Fibroblast of lung (primary cell): Measurements from ENCODE around the gene TNRC18. TPM values are rescaled to one million over a fixed set of nuclear protein-coding genes. Genes with fewer than 3 reads are reported as not detected.

Experiments used
- DNase-seq, 2 donors: peaks; one replicate each; pipeline versions ENCODE4 v3.0.0 to v3.0.0-alpha.2; 2010; ENCODE audit warnings: low read depth in 2 of 2
- H2AFZ ChIP-seq: 2 replicates; pipeline ENCODE4 v1.5.1; 2012; ENCODE audit warnings: low read length, control low read depth, inconsistent platforms
- H3K27ac ChIP-seq: 2 replicates; pipeline ENCODE4 v1.5.1; 2011; ENCODE audit warnings: low read length, control low read depth; ENCODE audit not compliant: insufficient read depth
- H3K27me3 ChIP-seq: 2 replicates; pipeline ENCODE4 v1.5.1; 2011; ENCODE audit warnings: mild to moderate bottlenecking, low read length; ENCODE audit not compliant: control insufficient read depth, insufficient read depth
- H3K36me3 ChIP-seq: 2 replicates; pipeline ENCODE4 v1.5.1; 2011; ENCODE audit warnings: low read length; ENCODE audit not compliant: control insufficient read depth, insufficient read depth
- H3K4me1 ChIP-seq: 2 replicates; pipeline ENCODE4 v1.5.1; 2011; ENCODE audit warnings: low read length; ENCODE audit not compliant: control insufficient read depth, insufficient read depth; ENCODE audit errors: extremely low read depth
- H3K4me2 ChIP-seq: 2 replicates; pipeline ENCODE4 v1.5.1; 2011; ENCODE audit warnings: low read length, control low read depth; ENCODE audit not compliant: insufficient read depth; ENCODE audit errors: extremely low read depth
- H3K4me3 ChIP-seq, 4 experiments: fragments of 200-600 bp in 1 of 4; sonication (generic) in 1 of 4; replicated peaks in 1 of 4; 2 replicates each; pipeline ENCODE4 v1.5.1; 2011 to 2016; ENCODE audit warnings: low read length in 4 of 4, low read depth in 3 of 4, mild to moderate bottlenecking in 3 of 4, control low read depth in 2 of 4, inconsistent platforms in 1 of 4, mixed read lengths in 1 of 4; ENCODE audit not compliant: insufficient read depth in 1 of 4; ENCODE audit errors: control extremely low read depth in 1 of 4
- H3K79me2 ChIP-seq: 2 replicates; pipeline ENCODE4 v1.5.1; 2012; ENCODE audit warnings: mild to moderate bottlenecking, low read length, inconsistent platforms; ENCODE audit not compliant: control insufficient read depth, insufficient read depth
- H3K9ac ChIP-seq: 2 replicates; pipeline ENCODE4 v1.5.1; 2011; ENCODE audit warnings: mild to moderate bottlenecking, low read length, control low read depth; ENCODE audit not compliant: insufficient read depth
- H3K9me3 ChIP-seq: 2 replicates; pipeline ENCODE4 v1.5.1; 2012; ENCODE audit warnings: low read depth, low read length; ENCODE audit not compliant: control insufficient read depth, insufficient read depth
- H4K20me1 ChIP-seq: 2 replicates; pipeline ENCODE4 v1.5.1; 2011; ENCODE audit warnings: low read length; ENCODE audit not compliant: control insufficient read depth, insufficient read depth; ENCODE audit errors: extremely low read depth
- EZH2 ChIP-seq: IDR thresholded peaks from 2 replicates; pipeline ENCODE4 v1.5.1; 2012; ENCODE audit warnings: low read length, control low read depth, mild to moderate bottlenecking; ENCODE audit errors: missing control alignments
- polyA plus RNA-seq, 2 donors: library from polyadenylated mRNA; depleted of rRNA in 1 of 2; stranded (reverse) in 1 of 2; unstranded in 1 of 2; fragments of >200 nt; gene quantifications; 2 replicates each; pipeline ENCODE4 v1.2.1, GENCODE V29; 2011 to 2012; ENCODE audit warnings: missing spikeins in 1 of 2
- total RNA-seq: library from RNA; depleted of rRNA; stranded (reverse); fragments of >200 nt; gene quantifications from 2 replicates; pipeline ENCODE4 v1.2.1, GENCODE V29; 2014
- TF ChIP-seq, protein P1 (sequence below), 2 donors: IDR thresholded peaks in 1 of 2; conservative IDR thresholded peaks in 1 of 2; 1 replicate in 1 of 2; 2 replicates in 1 of 2; pipeline ENCODE4 v1.5.1; 2011 to 2012; ENCODE audit warnings: low read length in 2 of 2, control low read depth in 1 of 2, inconsistent platforms in 1 of 2, low read depth in 1 of 2, mild to moderate bottlenecking in 1 of 2

TNRC18 gene
- total and polyA plus RNA-seq, 2 donors (not counting 1 experiment from before 2014, with no cell fraction given) = 19.7 to 38.5 TPM

- no peak overlapping the region for H2AFZ ChIP-seq
- no peak overlapping the region for H3K9ac ChIP-seq
- no peaks in the 10 kb centered on the region for H4K20me1 ChIP-seq
- H3K4me1 ChIP-seq = no peaks in the 10 kb centered on the region
- H3K4me3 ChIP-seq = no peak overlapping the region
- H3K36me3 ChIP-seq = no peaks in the 10 kb centered on the region
- no peaks in the 10 kb centered on the region for H3K79me2 ChIP-seq
- H3K9me3 ChIP-seq = no peaks in the 10 kb centered on the region
- no peak overlapping the region for H3K4me2 ChIP-seq
- H3K27ac ChIP-seq = no peak overlapping the region
- TF ChIP-seq, protein P1, sequence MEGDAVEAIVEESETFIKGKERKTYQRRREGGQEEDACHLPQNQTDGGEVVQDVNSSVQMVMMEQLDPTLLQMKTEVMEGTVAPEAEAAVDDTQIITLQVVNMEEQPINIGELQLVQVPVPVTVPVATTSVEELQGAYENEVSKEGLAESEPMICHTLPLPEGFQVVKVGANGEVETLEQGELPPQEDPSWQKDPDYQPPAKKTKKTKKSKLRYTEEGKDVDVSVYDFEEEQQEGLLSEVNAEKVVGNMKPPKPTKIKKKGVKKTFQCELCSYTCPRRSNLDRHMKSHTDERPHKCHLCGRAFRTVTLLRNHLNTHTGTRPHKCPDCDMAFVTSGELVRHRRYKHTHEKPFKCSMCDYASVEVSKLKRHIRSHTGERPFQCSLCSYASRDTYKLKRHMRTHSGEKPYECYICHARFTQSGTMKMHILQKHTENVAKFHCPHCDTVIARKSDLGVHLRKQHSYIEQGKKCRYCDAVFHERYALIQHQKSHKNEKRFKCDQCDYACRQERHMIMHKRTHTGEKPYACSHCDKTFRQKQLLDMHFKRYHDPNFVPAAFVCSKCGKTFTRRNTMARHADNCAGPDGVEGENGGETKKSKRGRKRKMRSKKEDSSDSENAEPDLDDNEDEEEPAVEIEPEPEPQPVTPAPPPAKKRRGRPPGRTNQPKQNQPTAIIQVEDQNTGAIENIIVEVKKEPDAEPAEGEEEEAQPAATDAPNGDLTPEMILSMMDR (conservative IDR thresholded peaks at IDR 0.05 in 1 of 2, IDR thresholded peaks at IDR 0.05 in 1 of 2; ENCODE audit: low read depth in 1 of 2, low read length in 2 of 2) = no peak
- no peak for TF ChIP-seq EZH2
- DNase-seq = no peak
- no peaks in the 10 kb centered on the region for H3K27me3 ChIP-seq
Observed at GRCh38 chr7:5439209-5439571, 15.6 kb upstream of the TNRC18 start.

- no peak for DNase-seq
- TF ChIP-seq, protein P1 (conservative IDR thresholded peaks at IDR 0.05 in 1 of 2, IDR thresholded peaks at IDR 0.05 in 1 of 2; ENCODE audit: low read depth in 1 of 2, low read length in 2 of 2) = no peak
- no peak for TF ChIP-seq EZH2
- Histone ChIP-seq H3K4me2 (no peak overlapping the region), H3K9me3 (no peaks in the 10 kb centered on the region), H2AFZ (no peak overlapping the region), H3K27me3 (no peaks in the 10 kb centered on the region), H3K4me1 (no peaks in the 10 kb centered on the region), H3K4me3 (no peak overlapping the region), H3K9ac (no peak overlapping the region), H4K20me1 (no peaks in the 10 kb centered on the region), H3K79me2 (peaks cover 4% of the 10 kb centered on the region), H3K36me3 (peaks cover 2% of the 10 kb centered on the region), H3K27ac (no peak overlapping the region)
Observed at GRCh38 chr7:5437987-5438386, 14.4 kb upstream of the TNRC18 start.

- Histone ChIP-seq H3K4me3 (no peak overlapping the region), H2AFZ (no peak overlapping the region), H3K79me2 (peaks cover 7% of the 10 kb centered on the region), H3K9ac (no peak overlapping the region), H3K36me3 (peaks cover 2% of the 10 kb centered on the region), H3K4me2 (no peak overlapping the region), H3K4me1 (no peaks in the 10 kb centered on the region), H4K20me1 (no peaks in the 10 kb centered on the region), H3K27me3 (no peaks in the 10 kb centered on the region), H3K27ac (no peak overlapping the region), H3K9me3 (no peaks in the 10 kb centered on the region)
- no peak for DNase-seq
- TF ChIP-seq EZH2 = no peak
- TF ChIP-seq, protein P1 (conservative IDR thresholded peaks at IDR 0.05 in 1 of 2, IDR thresholded peaks at IDR 0.05 in 1 of 2; ENCODE audit: low read depth in 1 of 2, low read length in 2 of 2) = no peak
Observed at GRCh38 chr7:5437348-5437892, 13.8 kb upstream of the TNRC18 start.
